Activated T-cell treated with anti-CD3 and anti-CD28 coated beads for 4 hours (primary cell): ENCODE data around the gene TLE4.
A peak's percentile ranks its signal among the peaks of the same experiment; 100 is the strongest.

ENCODE experiments used
- DNase-seq: peaks from one replicate; pipeline ENCODE4 v3.0.0-alpha.2; 2020

The TLE4 gene

GRCh38 chr9:79572608-79573411 is 1.0 kb downstream of the TLE4 start:
- peak; percentile 37 for DNase-seq

GRCh38 chr9:79573412-79573923 is 1.7 kb downstream of the TLE4 start:
- no peak for DNase-seq

GRCh38 chr9:79574136-79574535 is 2.4 kb downstream of the TLE4 start:
- no peak for DNase-seq

- no peak for DNase-seq
Observed at GRCh38 chr9:79574781-79575180, 3.0 kb downstream of the TLE4 start.

- DNase-seq: no peak
Observed at GRCh38 chr9:79575547-79575946, 3.8 kb downstream of the TLE4 start.

- DNase-seq: no peak
Observed at GRCh38 chr9:79577969-79578723, 6.4 kb downstream of the TLE4 start.

- DNase-seq: no peak
Observed at GRCh38 chr9:79578891-79579290, 7.1 kb downstream of the TLE4 start.

- DNase-seq: no peak
Observed at GRCh38 chr9:79579624-79580023, 7.9 kb downstream of the TLE4 start.

- DNase-seq: no peak
Observed at GRCh38 chr9:79580055-79580454, 8.3 kb downstream of the TLE4 start.

- DNase-seq: no peak
Observed at GRCh38 chr9:79581388-79581787, 9.6 kb downstream of the TLE4 start.

GRCh38 chr9:79581794-79582193 is 10.0 kb downstream of the TLE4 start:
- peak; percentile 13 for DNase-seq

GRCh38 chr9:79583952-79584654 is 12.3 kb downstream of the TLE4 start:
- no peak for DNase-seq

GRCh38 chr9:79584655-79584982 is 12.9 kb downstream of the TLE4 start:
- DNase-seq: no peak

GRCh38 chr9:79588488-79589223 is 16.9 kb downstream of the TLE4 start:
- no peak for DNase-seq

GRCh38 chr9:79591458-79591857 is 19.7 kb downstream of the TLE4 start:
- DNase-seq: no peak

GRCh38 chr9:79592726-79593493 is 21.1 kb downstream of the TLE4 start:
- DNase-seq: peak; percentile 11

- no peak for DNase-seq
Observed at GRCh38 chr9:79598562-79599345, 27.0 kb downstream of the TLE4 start.

- no peak for DNase-seq
Observed at GRCh38 chr9:79600466-79600865, 28.7 kb downstream of the TLE4 start.

- DNase-seq: no peak
Observed at GRCh38 chr9:79603222-79603920, 31.6 kb downstream of the TLE4 start.

GRCh38 chr9:79604149-79604548 is 32.4 kb downstream of the TLE4 start:
- no peak for DNase-seq
